Globus pallidus (tissue), 1 donor: ENCODE data around the gene PLA2G2F.

Experiments used
- DNase-seq: peaks from one replicate; pipeline ENCODE4 v3.0.0-alpha.2; 2015; ENCODE audit warnings: low spot score

PLA2G2F gene

GRCh38 chr1:20138961-20139550 is at the start of gene PLA2G2F:
TSS of gene PLA2G2F (plus strand) at chr1:20139323. CDS start at chr1:20139428, 105 bp downstream.
- no peak for DNase-seq

GRCh38 chr1:20089328-20090077 is 49.6 kb upstream of the PLA2G2F start:
- DNase-seq: no peak

- DNase-seq: no peak
Observed at GRCh38 chr1:20090119-20090518, 49.0 kb upstream of the PLA2G2F start.

GRCh38 chr1:20090641-20091040 is 48.5 kb upstream of the PLA2G2F start:
- DNase-seq: no peak

GRCh38 chr1:20093303-20093702 is 45.8 kb upstream of the PLA2G2F start:
- DNase-seq: no peak

GRCh38 chr1:20093940-20094391 is 45.2 kb upstream of the PLA2G2F start:
- no peak for DNase-seq

GRCh38 chr1:20095564-20096434 is 43.3 kb upstream of the PLA2G2F start:
- no peak for DNase-seq

- no peak for DNase-seq
Observed at GRCh38 chr1:20096840-20097447, 42.2 kb upstream of the PLA2G2F start.

GRCh38 chr1:20099533-20099932 is 39.6 kb upstream of the PLA2G2F start:
- no peak for DNase-seq

- DNase-seq: peak; percentile 14
Observed at GRCh38 chr1:20100632-20101355, 38.3 kb upstream of the PLA2G2F start.

- DNase-seq: no peak
Observed at GRCh38 chr1:20102875-20103274, 36.2 kb upstream of the PLA2G2F start.

GRCh38 chr1:20105856-20106255 is 33.3 kb upstream of the PLA2G2F start:
- DNase-seq: no peak

- DNase-seq: no peak
Observed at GRCh38 chr1:20107351-20107750, 31.8 kb upstream of the PLA2G2F start.

- DNase-seq: no peak
Observed at GRCh38 chr1:20107796-20108195, 31.3 kb upstream of the PLA2G2F start.

- DNase-seq: no peak
Observed at GRCh38 chr1:20108366-20109123, 30.6 kb upstream of the PLA2G2F start.

GRCh38 chr1:20109223-20109856 is 29.8 kb upstream of the PLA2G2F start:
- DNase-seq: no peak

GRCh38 chr1:20110679-20111078 is 28.4 kb upstream of the PLA2G2F start:
- DNase-seq: no peak

- no peak for DNase-seq
Observed at GRCh38 chr1:20111452-20111851, 27.7 kb upstream of the PLA2G2F start.

GRCh38 chr1:20112279-20113000 is 26.7 kb upstream of the PLA2G2F start:
- DNase-seq: no peak
